Neural cell (in vitro differentiated cells): Measurements from ENCODE around the gene RGL1.

Experiments
- CTCF ChIP-seq: fragments of 450-650 bp; IDR thresholded peaks from 2 replicates; pipeline ENCODE4 v1.5.1; 2014; ENCODE audit warnings: antibody characterized with exemption, mild to moderate bottlenecking, moderate library complexity; ENCODE audit not compliant: poor library complexity, severe bottlenecking
- EP300 ChIP-seq: fragments of 450-650 bp; conservative IDR thresholded peaks from 2 replicates; pipeline ENCODE4 v1.6.1; 2014; ENCODE audit warnings: antibody characterized with exemption, mild to moderate bottlenecking, moderate library complexity; ENCODE audit not compliant: poor library complexity, severe bottlenecking
- EZH2 ChIP-seq: fragments of 200-600, 300-800 bp; shearing (Covaris generic), sonication (generic); IDR thresholded peaks from 2 replicates; pipeline ENCODE4 v1.6.1; 2014; ENCODE audit warnings: antibody characterized with exemption, low read length, borderline replicate concordance, mild to moderate bottlenecking; ENCODE audit not compliant: insufficient read depth, poor library complexity, severe bottlenecking
- POLR2AphosphoS5 ChIP-seq: IDR thresholded peaks from 2 replicates; pipeline ENCODE4 v1.6.1; 2012
- REST ChIP-seq: IDR thresholded peaks from 2 replicates; pipeline ENCODE4 v1.6.1; 2012; ENCODE audit warnings: borderline replicate concordance
- TAF1 ChIP-seq: IDR thresholded peaks from 2 replicates; pipeline ENCODE4 v1.6.1; 2012; ENCODE audit warnings: low read depth

GRCh38 chr1:183966487-183966886, 161.6 kb downstream of the RGL1 start:
- TF ChIP-seq EP300 = no peak
- no peak for TF ChIP-seq TAF1
- TF ChIP-seq REST = no peak
- no peak for TF ChIP-seq CTCF
- TF ChIP-seq POLR2AphosphoS5 = no peak
- no peak for TF ChIP-seq EZH2
